ENCODE data around the gene THAP8. TPM values are rescaled to one million over a fixed set of nuclear protein-coding genes. Genes with fewer than 3 reads are reported as not detected.

Gene THAP8
- total and polyA plus RNA-seq, 10 of the 15 experiments (the other 5 are each of a cell fraction or from before 2014, with no cell fraction given): 0.24 to 4.4 (median 2.6) TPM

DNA sequence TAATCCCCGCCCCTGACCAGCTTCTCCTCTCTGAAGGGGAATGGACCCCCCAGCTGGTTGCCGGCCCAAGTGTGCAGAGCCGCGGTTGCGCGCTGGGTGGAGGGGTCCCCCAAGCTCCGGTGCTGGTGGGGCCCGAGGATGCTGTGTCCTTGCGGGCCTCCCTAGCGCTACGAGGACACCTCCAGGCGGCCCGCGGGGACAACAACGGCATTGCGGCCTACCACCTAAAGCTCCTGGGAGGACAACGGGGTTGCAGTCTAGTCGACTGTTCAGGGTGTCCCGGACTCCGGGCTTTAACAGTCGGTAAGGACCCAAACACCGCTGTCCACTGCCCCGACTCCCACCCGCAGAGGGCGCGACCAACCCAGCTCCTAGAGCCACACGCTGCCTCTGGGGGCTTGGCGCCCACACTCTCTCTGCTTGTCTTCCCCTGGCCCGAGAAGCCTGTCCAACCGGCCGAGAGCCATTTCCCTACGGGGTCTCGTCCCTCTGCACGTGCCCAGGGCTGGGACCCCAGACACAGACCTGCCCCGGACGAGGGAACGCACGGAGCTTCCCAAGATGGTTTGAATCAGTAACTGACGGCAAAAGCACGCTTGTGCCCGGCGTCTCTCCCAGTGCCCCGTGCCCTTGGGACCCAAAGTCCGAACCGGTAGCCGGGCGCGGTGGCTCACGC, 60.0 kb downstream of the THAP8 start:
- ATAC-seq: no peak
- intact Hi-C loops (cut with micrococcal nuclease; ENCODE audit: unreplicated experiment) (no loop called here), in situ Hi-C loops (cut with MboI) (no loop called here)
- ChIA-PET CTCF (interaction anchor here (1.4 kb wide), 2 partner anchors 62 to 134 kb away, joined by 3 to 4 read pairs; no protein-coding TSS in a partner anchor), RAD21 (ENCODE audit: unreplicated experiment) (no interaction called here), POLR2A (interaction anchor here (1.7 kb wide), 1 partner anchor 20 kb away, joined by 6 read pairs; the partner anchor contains the start of gene ALKBH6), SMC1A (ENCODE audit: uncharacterized antibody, unreplicated experiment) (interaction anchor here (1.3 to 1.4 kb wide), 2 partner anchors 60 to 63 kb away, joined by 3 read pairs; partner anchors contain the start of gene THAP8)
- FAIRE-seq: no peak
- DNase-seq (ENCODE audit: low read depth, low spot score): no peak
- H3K27me3 ChIP-seq (replicated peaks in 1 of 2; ENCODE audit: control insufficient read depth in 2 of 2, insufficient read depth in 2 of 2, low read length in 1 of 2): no peaks in the 10 kb centered on the region
- peak overlapping the region; percentile 59 for H3K9ac ChIP-seq (ENCODE audit: control insufficient read depth, insufficient read depth, low read length)
- peak overlapping the region; percentile 71 for H2AFZ ChIP-seq (ENCODE audit: control insufficient read depth, low read depth, low read length)
- TF ChIP-seq RAD21 (IDR thresholded peaks at IDR 0.05; ENCODE audit: insufficient read depth, low read depth, low read length) (peak; percentile 41), HCFC1 (IDR thresholded peaks at IDR 0.05; ENCODE audit: low read length) (no peak)
- WGBS (ENCODE audit: insufficient coverage, insufficient replicate concordance, low lambda C conversion rate, missing lambda C conversion rate): 45% methylated on average over 47 of the region's 49 CpGs
- peak overlapping the region; percentile 60 for H3K27ac ChIP-seq (ENCODE audit: control insufficient read depth, insufficient read depth)
- peaks cover 28% of the 10 kb centered on the region for H3K79me2 ChIP-seq (ENCODE audit: control insufficient read depth, insufficient read depth, low read length)
- no TSS peak for BruUV-seq (replicated peaks)
- H3K36me3 ChIP-seq (ENCODE audit: control insufficient read depth in 2 of 2, insufficient read depth in 2 of 2, low read length in 1 of 2): no peaks in the 10 kb centered on the region
- H4K20me1 ChIP-seq (ENCODE audit: control insufficient read depth, insufficient read depth): no peaks in the 10 kb centered on the region
- H3K4me2 ChIP-seq (ENCODE audit: control insufficient read depth, insufficient read depth): peak overlapping the region; percentile 96
- H3K4me1 ChIP-seq (ENCODE audit: control insufficient read depth, insufficient read depth, low read length): peaks cover 25% of the 10 kb centered on the region
- H3K4me3 ChIP-seq: peak overlapping the region; percentile 75
- no peaks in the 10 kb centered on the region for H3K9me3 ChIP-seq (replicated peaks; ENCODE audit: control insufficient read depth, insufficient read depth, low read length)

GRCh38 chr19:35992907-35993765, 60.9 kb downstream of the THAP8 start:
- DNase-seq (ENCODE audit: low read depth, low spot score) (no peak), FAIRE-seq (no peak), ATAC-seq (peak; percentile 27)
- Histone ChIP-seq H3K4me2 (ENCODE audit: control insufficient read depth, insufficient read depth) (0 out of 2 replicates have a peak overlapping the region, but pooled peaks have one; percentile 9), H3K27me3 (replicated peaks in 1 of 2; ENCODE audit: control insufficient read depth in 2 of 2, insufficient read depth in 2 of 2, low read length in 1 of 2) (no peaks in the 10 kb centered on the region), H3K36me3 (ENCODE audit: control insufficient read depth in 2 of 2, insufficient read depth in 2 of 2, low read length in 1 of 2) (no peaks in the 10 kb centered on the region), H3K9ac (ENCODE audit: control insufficient read depth, insufficient read depth, low read length) (0 out of 2 replicates have a peak overlapping the region, but pooled peaks have one; percentile 27), H3K27ac (ENCODE audit: control insufficient read depth, insufficient read depth) (no peak overlapping the region), H4K20me1 (ENCODE audit: control insufficient read depth, insufficient read depth) (no peaks in the 10 kb centered on the region), H3K9me3 (replicated peaks; ENCODE audit: control insufficient read depth, insufficient read depth, low read length) (no peaks in the 10 kb centered on the region), H3K79me2 (ENCODE audit: control insufficient read depth, insufficient read depth, low read length) (peaks cover 26% of the 10 kb centered on the region), H3K4me1 (ENCODE audit: control insufficient read depth, insufficient read depth, low read length) (peaks cover 25% of the 10 kb centered on the region), H2AFZ (ENCODE audit: control insufficient read depth, low read depth, low read length) (no peak overlapping the region), H3K4me3 (no peak overlapping the region)
- ChIA-PET CTCF (interaction anchor here (1.0 to 1.4 kb wide), 2 partner anchors 44 to 135 kb away, joined by 3 read pairs; no protein-coding TSS in a partner anchor), RAD21 (ENCODE audit: unreplicated experiment) (no interaction called here), SMC1A (ENCODE audit: uncharacterized antibody, unreplicated experiment) (interaction anchor here (0.8 to 1.3 kb wide), 3 partner anchors 61 to 110 kb away, joined by 3 read pairs; partner anchors contain the start of gene THAP8), POLR2A (no interaction called here)
- WGBS (ENCODE audit: insufficient coverage, insufficient replicate concordance, low lambda C conversion rate, missing lambda C conversion rate): 84% methylated on average over 8 of the region's 8 CpGs
- in situ Hi-C loops (cut with MboI): no loop called here
- BruUV-seq (replicated peaks): no TSS peak
- intact Hi-C loops (cut with micrococcal nuclease; ENCODE audit: unreplicated experiment): no loop called here
- TF ChIP-seq WRNIP1 (IDR thresholded peaks at IDR 0.05; ENCODE audit: borderline replicate concordance, low read depth, low read length) (no peak), SPI1 (IDR thresholded peaks at IDR 0.05; ENCODE audit: borderline replicate concordance, insufficient read depth, low read depth, low read length) (peak; percentile 70), TCF12 (IDR thresholded peaks at IDR 0.05; ENCODE audit: low read depth, low read length) (no peak), JUNB (IDR thresholded peaks at IDR 0.05) (no peak), IKZF2 (IDR thresholded peaks at IDR 0.05) (no peak)
- TF ChIP-seq, protein P1, sequence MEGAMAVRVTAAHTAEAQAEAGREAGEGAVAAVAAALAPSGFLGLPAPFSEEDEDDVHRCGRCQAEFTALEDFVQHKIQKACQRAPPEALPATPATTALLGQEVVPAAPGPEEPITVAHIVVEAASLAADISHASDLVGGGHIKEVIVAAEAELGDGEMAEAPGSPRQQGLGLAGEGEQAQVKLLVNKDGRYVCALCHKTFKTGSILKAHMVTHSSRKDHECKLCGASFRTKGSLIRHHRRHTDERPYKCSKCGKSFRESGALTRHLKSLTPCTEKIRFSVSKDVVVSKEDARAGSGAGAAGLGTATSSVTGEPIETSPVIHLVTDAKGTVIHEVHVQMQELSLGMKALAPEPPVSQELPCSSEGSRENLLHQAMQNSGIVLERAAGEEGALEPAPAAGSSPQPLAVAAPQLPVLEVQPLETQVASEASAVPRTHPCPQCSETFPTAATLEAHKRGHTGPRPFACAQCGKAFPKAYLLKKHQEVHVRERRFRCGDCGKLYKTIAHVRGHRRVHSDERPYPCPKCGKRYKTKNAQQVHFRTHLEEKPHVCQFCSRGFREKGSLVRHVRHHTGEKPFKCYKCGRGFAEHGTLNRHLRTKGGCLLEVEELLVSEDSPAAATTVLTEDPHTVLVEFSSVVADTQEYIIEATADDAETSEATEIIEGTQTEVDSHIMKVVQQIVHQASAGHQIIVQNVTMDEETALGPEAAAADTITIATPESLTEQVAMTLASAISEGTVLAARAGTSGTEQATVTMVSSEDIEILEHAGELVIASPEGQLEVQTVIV (IDR thresholded peaks at IDR 0.05; ENCODE audit: borderline replicate concordance, partially characterized antibody): no peak
- TF ChIP-seq, protein P2, sequence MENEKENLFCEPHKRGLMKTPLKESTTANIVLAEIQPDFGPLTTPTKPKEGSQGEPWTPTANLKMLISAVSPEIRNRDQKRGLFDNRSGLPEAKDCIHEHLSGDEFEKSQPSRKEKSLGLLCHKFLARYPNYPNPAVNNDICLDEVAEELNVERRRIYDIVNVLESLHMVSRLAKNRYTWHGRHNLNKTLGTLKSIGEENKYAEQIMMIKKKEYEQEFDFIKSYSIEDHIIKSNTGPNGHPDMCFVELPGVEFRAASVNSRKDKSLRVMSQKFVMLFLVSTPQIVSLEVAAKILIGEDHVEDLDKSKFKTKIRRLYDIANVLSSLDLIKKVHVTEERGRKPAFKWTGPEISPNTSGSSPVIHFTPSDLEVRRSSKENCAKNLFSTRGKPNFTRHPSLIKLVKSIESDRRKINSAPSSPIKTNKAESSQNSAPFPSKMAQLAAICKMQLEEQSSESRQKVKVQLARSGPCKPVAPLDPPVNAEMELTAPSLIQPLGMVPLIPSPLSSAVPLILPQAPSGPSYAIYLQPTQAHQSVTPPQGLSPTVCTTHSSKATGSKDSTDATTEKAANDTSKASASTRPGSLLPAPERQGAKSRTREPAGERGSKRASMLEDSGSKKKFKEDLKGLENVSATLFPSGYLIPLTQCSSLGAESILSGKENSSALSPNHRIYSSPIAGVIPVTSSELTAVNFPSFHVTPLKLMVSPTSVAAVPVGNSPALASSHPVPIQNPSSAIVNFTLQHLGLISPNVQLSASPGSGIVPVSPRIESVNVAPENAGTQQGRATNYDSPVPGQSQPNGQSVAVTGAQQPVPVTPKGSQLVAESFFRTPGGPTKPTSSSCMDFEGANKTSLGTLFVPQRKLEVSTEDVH (IDR thresholded peaks at IDR 0.05; ENCODE audit: low read depth, partially characterized antibody): no peak
